Measurements from ENCODE around the gene FUBP1. TPM values are rescaled to one million over a fixed set of nuclear protein-coding genes. Genes with fewer than 3 reads are reported as not detected.

Gene FUBP1
- total RNA-seq, 2 experiments from 2014 or later: 223 to 228 TPM

DNA sequence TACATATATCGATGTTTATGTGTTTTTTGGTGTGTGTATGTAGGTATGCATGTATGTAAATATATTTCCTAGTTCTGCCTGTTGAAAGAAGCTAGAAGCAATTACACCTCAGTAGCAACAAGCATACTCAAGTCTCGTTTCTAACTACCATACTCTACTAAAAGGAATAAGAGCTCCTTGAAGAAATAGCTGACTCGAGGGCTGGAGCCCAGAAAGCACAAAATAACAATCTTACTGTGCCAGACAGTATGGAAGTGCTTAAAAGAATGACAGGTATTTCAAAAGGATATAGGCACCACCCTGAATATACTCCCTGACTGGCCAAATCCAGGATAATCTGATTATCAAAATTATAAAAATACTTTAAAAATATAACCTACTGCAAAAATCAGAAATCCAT lies 23.2 kb downstream of the FUBP1 start:
- H3K27me3 Mint-ChIP-seq: no peaks in the 10 kb centered on the region

GRCh38 chr1:77954521-77954920 lies 24.4 kb downstream of the FUBP1 start:
- Mint-ChIP-seq H3K27me3 (no peaks in the 10 kb centered on the region), H3K9me3 (no peaks in the 10 kb centered on the region), H3K27ac (no peak overlapping the region), H3K4me3 (no peak overlapping the region), H3K36me3 (peaks cover 38% of the 10 kb centered on the region), H3K4me1 (peaks cover 16% of the 10 kb centered on the region)
- no peak for ATAC-seq (ENCODE audit: low read depth)
- DNase-seq: no peak
- POLR2A ChIA-PET: no interaction called here

More for the DNA sequence above, 23.2 kb downstream of the FUBP1 start:
- H3K27ac Mint-ChIP-seq: no peak overlapping the region
- H3K4me3 Mint-ChIP-seq: no peak overlapping the region
- no peaks in the 10 kb centered on the region for H3K9me3 Mint-ChIP-seq
- peaks cover 15% of the 10 kb centered on the region for H3K4me1 Mint-ChIP-seq
- no peak for DNase-seq
- ATAC-seq (ENCODE audit: low read depth): no peak
- POLR2A ChIA-PET: interaction anchor here (1.2 kb wide), 1 partner anchor 11 kb away, joined by 3 read pairs; no protein-coding TSS in a partner anchor
- H3K36me3 Mint-ChIP-seq: peaks cover 47% of the 10 kb centered on the region

- no peak for ATAC-seq (ENCODE audit: low read depth)
- peaks cover 37% of the 10 kb centered on the region for H3K36me3 Mint-ChIP-seq
- POLR2A ChIA-PET: no interaction called here
These were observed 25.0 kb downstream of the FUBP1 start for GRCh38 chr1:77953907-77954306.

GRCh38 chr1:77951328-77951727 lies 27.5 kb downstream of the FUBP1 start:
- H3K4me1 Mint-ChIP-seq: peaks cover 21% of the 10 kb centered on the region
- H3K27me3 Mint-ChIP-seq: no peaks in the 10 kb centered on the region
- no peak overlapping the region for H3K4me3 Mint-ChIP-seq
- no peaks in the 10 kb centered on the region for H3K9me3 Mint-ChIP-seq
- H3K27ac Mint-ChIP-seq: no peak overlapping the region
- DNase-seq (no peak), ATAC-seq (ENCODE audit: low read depth) (no peak)
- peaks cover 40% of the 10 kb centered on the region for H3K36me3 Mint-ChIP-seq
- POLR2A ChIA-PET: interaction anchor here (1.0 kb wide), 1 partner anchor 13 kb away, joined by 3 read pairs; no protein-coding TSS in a partner anchor

More at GRCh38 chr1:77953907-77954306, 25.0 kb downstream of the FUBP1 start:
- no peak for DNase-seq
- no peak overlapping the region for H3K4me3 Mint-ChIP-seq
- peaks cover 17% of the 10 kb centered on the region for H3K4me1 Mint-ChIP-seq
- no peak overlapping the region for H3K27ac Mint-ChIP-seq
- no peaks in the 10 kb centered on the region for H3K9me3 Mint-ChIP-seq
- no peaks in the 10 kb centered on the region for H3K27me3 Mint-ChIP-seq

GRCh38 chr1:77950873-77951272 lies 28.0 kb downstream of the FUBP1 start:
- peaks cover 21% of the 10 kb centered on the region for H3K4me1 Mint-ChIP-seq
- H3K4me3 Mint-ChIP-seq: no peak overlapping the region
- no peaks in the 10 kb centered on the region for H3K9me3 Mint-ChIP-seq
- H3K36me3 Mint-ChIP-seq: peaks cover 40% of the 10 kb centered on the region
- no peaks in the 10 kb centered on the region for H3K27me3 Mint-ChIP-seq
- peak overlapping the region; percentile 15 for H3K27ac Mint-ChIP-seq
- ATAC-seq (ENCODE audit: low read depth) (no peak), DNase-seq (no peak)
- POLR2A ChIA-PET: interaction anchor here (1.0 kb wide), 1 partner anchor 13 kb away, joined by 3 read pairs; no protein-coding TSS in a partner anchor

- ATAC-seq (ENCODE audit: low read depth) (no peak), DNase-seq (no peak)
- peaks cover 38% of the 10 kb centered on the region for H3K36me3 Mint-ChIP-seq
- peaks cover 20% of the 10 kb centered on the region for H3K4me1 Mint-ChIP-seq
- H3K9me3 Mint-ChIP-seq: no peaks in the 10 kb centered on the region
- no peak overlapping the region for H3K4me3 Mint-ChIP-seq
- POLR2A ChIA-PET: no interaction called here
- H3K27me3 Mint-ChIP-seq: no peaks in the 10 kb centered on the region
- H3K27ac Mint-ChIP-seq: no peak overlapping the region
These were observed 29.9 kb downstream of the FUBP1 start for GRCh38 chr1:77948841-77949424.

DNA sequence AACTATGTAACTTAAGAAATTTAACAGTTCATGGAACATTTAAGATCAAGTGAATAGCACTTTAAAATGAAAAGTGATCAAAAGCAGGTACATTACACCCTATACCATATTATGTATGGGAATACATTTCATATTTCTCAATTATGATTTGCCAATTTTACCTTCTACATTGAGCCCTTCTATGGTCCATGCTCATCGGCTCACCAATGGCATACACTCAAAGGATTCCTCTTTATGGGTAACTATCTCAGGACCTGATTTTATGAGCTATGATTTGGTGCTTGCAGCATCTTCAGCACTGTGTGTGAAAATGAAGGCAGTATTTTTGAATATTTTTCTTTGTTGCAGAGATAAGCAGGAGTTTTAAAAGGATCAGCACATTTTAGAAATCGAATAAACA lies 33.5 kb downstream of the FUBP1 start:
- H3K36me3 Mint-ChIP-seq: peaks cover 38% of the 10 kb centered on the region
- H3K4me1 Mint-ChIP-seq: peaks cover 16% of the 10 kb centered on the region
- DNase-seq (no peak), ATAC-seq (ENCODE audit: low read depth) (no peak)
- no peaks in the 10 kb centered on the region for H3K27me3 Mint-ChIP-seq
- POLR2A ChIA-PET: interaction anchor here (1.5 kb wide), 1 partner anchor 11 kb away, joined by 3 read pairs; no protein-coding TSS in a partner anchor
- H3K9me3 Mint-ChIP-seq: no peaks in the 10 kb centered on the region
- H3K27ac Mint-ChIP-seq: no peak overlapping the region
- H3K4me3 Mint-ChIP-seq: no peak overlapping the region

- DNase-seq (no peak), ATAC-seq (ENCODE audit: low read depth) (no peak)
- Mint-ChIP-seq H3K27ac (no peak overlapping the region), H3K36me3 (peaks cover 34% of the 10 kb centered on the region), H3K9me3 (no peaks in the 10 kb centered on the region), H3K4me1 (peaks cover 8% of the 10 kb centered on the region), H3K4me3 (no peak overlapping the region), H3K27me3 (no peaks in the 10 kb centered on the region)
- POLR2A ChIA-PET: interaction anchor here (0.5 kb wide), 1 partner anchor 385 kb away, joined by 4 read pairs; no protein-coding TSS in a partner anchor
These were observed 36.3 kb downstream of the FUBP1 start for GRCh38 chr1:77942400-77943140.

DNA sequence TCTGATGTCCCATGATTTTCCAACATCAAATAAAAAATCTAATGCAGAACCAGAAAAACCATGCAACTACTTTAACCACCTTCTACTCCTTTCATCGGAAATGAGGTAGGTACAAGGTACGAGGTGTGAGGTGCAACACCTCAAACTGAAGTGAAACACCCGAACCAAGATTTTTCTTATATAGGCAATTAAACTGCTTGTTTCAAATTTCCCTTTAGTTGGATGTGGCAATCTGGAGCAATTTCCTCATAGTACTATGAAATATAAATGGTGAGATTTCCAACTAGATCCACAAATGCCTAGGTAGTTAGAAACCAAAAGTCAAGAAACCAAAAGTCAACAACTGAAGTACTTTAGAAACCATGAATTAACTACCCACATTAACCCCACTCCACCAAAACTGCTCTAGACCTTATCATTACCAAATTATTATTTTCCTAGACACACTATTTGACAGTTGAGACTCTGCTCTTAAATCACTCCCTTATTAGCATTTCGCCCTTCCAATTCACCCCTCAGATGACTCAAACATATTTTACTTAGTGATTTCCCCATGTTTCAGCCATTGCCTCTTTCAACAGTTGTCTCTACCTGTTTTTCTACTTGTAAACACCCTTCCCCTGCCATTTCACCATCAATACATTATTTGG lies 37.8 kb downstream of the FUBP1 start:
- no peak overlapping the region for H3K4me3 Mint-ChIP-seq
- no peak for DNase-seq
- no peaks in the 10 kb centered on the region for H3K27me3 Mint-ChIP-seq
- no peak for ATAC-seq (ENCODE audit: low read depth)
- POLR2A ChIA-PET: no interaction called here
- peaks cover 31% of the 10 kb centered on the region for H3K36me3 Mint-ChIP-seq
- H3K4me1 Mint-ChIP-seq: peaks cover 8% of the 10 kb centered on the region
- H3K9me3 Mint-ChIP-seq: no peaks in the 10 kb centered on the region
- H3K27ac Mint-ChIP-seq: no peak overlapping the region

DNA sequence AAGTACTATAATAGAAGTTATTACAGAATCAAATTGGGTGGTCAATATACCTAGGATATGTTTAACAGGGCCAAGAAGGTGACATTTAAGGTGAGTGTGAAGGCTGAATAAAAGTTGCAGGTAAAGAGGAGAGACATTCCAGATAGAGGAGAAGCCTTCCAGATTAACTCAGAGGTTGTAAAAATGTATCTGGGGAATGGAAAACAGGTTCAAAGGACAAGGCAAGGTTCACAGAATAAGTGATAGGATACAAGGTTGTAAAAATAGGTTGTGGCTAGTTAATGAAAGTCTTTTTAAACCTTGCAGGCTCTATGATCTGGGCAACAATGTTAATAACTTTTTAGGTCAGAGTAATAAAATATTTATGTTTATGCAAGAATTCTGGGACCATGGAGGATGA lies 40.2 kb downstream of the FUBP1 start:
- POLR2A ChIA-PET: interaction anchor here (0.7 kb wide), 1 partner anchor 13 kb away, joined by 3 read pairs; no protein-coding TSS in a partner anchor
- H3K4me1 Mint-ChIP-seq: peaks cover 6% of the 10 kb centered on the region
- ATAC-seq (ENCODE audit: low read depth) (no peak), DNase-seq (no peak)
- H3K9me3 Mint-ChIP-seq: no peaks in the 10 kb centered on the region
- H3K4me3 Mint-ChIP-seq: no peak overlapping the region
- H3K27me3 Mint-ChIP-seq: no peaks in the 10 kb centered on the region
- peaks cover 26% of the 10 kb centered on the region for H3K36me3 Mint-ChIP-seq
- no peak overlapping the region for H3K27ac Mint-ChIP-seq

GRCh38 chr1:77929806-77930205 lies 49.1 kb downstream of the FUBP1 start:
- Mint-ChIP-seq H3K9me3 (no peaks in the 10 kb centered on the region), H3K36me3 (peaks cover 2% of the 10 kb centered on the region)

DNA sequence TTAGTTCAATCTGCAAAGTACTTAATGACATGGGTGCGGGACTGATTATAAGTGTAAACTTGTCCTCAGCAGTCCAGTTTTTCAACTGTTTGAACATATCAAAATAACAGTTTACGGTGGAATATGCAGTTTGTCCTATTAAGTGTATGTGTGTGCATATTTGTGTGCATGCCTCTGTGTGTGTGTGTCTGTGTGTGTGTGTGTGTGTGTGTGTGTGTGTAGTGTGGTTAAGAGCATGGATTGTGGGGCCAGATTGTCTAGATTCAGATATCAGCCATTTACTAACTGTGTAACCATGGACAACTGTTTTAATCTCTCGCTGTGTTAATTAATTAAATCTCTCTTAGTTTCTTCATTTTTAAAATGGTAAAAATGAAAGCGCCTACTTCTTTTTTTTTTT lies 51.5 kb downstream of the FUBP1 start:
- Mint-ChIP-seq H3K27ac (peak overlapping the region; percentile 65), H3K9me3 (no peaks in the 10 kb centered on the region), H3K4me1 (peaks cover 7% of the 10 kb centered on the region), H3K4me3 (peak overlapping the region; percentile 72), H3K27me3 (no peaks in the 10 kb centered on the region), H3K36me3 (peaks cover 2% of the 10 kb centered on the region)
- POLR2A ChIA-PET: interaction anchor here (0.7 kb wide), 1 partner anchor 81 kb away, joined by 4 read pairs; no protein-coding TSS in a partner anchor
- DNase-seq (no peak), ATAC-seq (ENCODE audit: low read depth) (no peak)

More at GRCh38 chr1:77929806-77930205, 49.1 kb downstream of the FUBP1 start:
- Mint-ChIP-seq H3K4me1 (peaks cover 7% of the 10 kb centered on the region), H3K27me3 (no peaks in the 10 kb centered on the region), H3K27ac (no peak overlapping the region), H3K4me3 (no peak overlapping the region)
- DNase-seq (no peak), ATAC-seq (ENCODE audit: low read depth) (no peak)
- POLR2A ChIA-PET: no interaction called here

- POLR2A ChIA-PET: interaction anchor here (0.6 to 1.2 kb wide), 2 partner anchors 77 to 242 kb away, joined by 3 read pairs; partner anchors contain the start of gene DNAJB4
- ATAC-seq (ENCODE audit: low read depth) (no peak), DNase-seq (no peak)
- no peaks in the 10 kb centered on the region for H3K27me3 Mint-ChIP-seq
- peak overlapping the region; percentile 76 for H3K27ac Mint-ChIP-seq
- H3K4me1 Mint-ChIP-seq: peaks cover 7% of the 10 kb centered on the region
- H3K9me3 Mint-ChIP-seq: no peaks in the 10 kb centered on the region
- H3K4me3 Mint-ChIP-seq: peak overlapping the region; percentile 74
- H3K36me3 Mint-ChIP-seq: peaks cover 2% of the 10 kb centered on the region
These were observed 52.1 kb downstream of the FUBP1 start for GRCh38 chr1:77926561-77927357.

All from activated naive CD8-positive, alpha-beta T cell treated with anti-CD3 and anti-CD28 coated beads, Interleukin-2, amount 10 ng/mL, durations not matched to agents 7 days and 5 days (primary cell).